Activated T-helper 1 cell treated with anti-CD3 and anti-CD28 coated beads, Interleukin-12 subunit alpha, Interleukin-12 subunit beta, Interleukin-2, Interleukin-4 antibody, amounts not matched to agents 30 ng/mL and 10 ng/mL and 1 ng/mL, durations not matched to agents 14 hours and 24 hours and 36 hours (primary cell): ENCODE data around the gene CLIC4. TPM values are rescaled to one million over a fixed set of nuclear protein-coding genes. Genes with fewer than 3 reads are reported as not detected.
"Not testable (repeated sequence)": the region's sequence is repeated elsewhere in the genome, so short reads cannot be mapped to it uniquely, and the experiment has no call there.

Experiments
- DNase-seq: peaks from one replicate; pipeline ENCODE4 v3.0.0; 2021; ENCODE audit warnings: low spot score
- H3K27ac Mint-ChIP-seq: one replicate; pipeline ENCODE4 v1.8.0; 2021; ENCODE audit warnings: mild to moderate bottlenecking, mixed read lengths
- H3K27me3 Mint-ChIP-seq: one replicate; pipeline ENCODE4 v1.8.0; 2022; ENCODE audit warnings: mild to moderate bottlenecking, moderate library complexity, mixed read lengths; ENCODE audit not compliant: insufficient read depth
- H3K36me3 Mint-ChIP-seq: one replicate; pipeline ENCODE4 v1.8.0; 2021; ENCODE audit warnings: low read depth, mixed read lengths
- H3K4me1 Mint-ChIP-seq: one replicate; pipeline ENCODE4 v1.8.0; 2021; ENCODE audit warnings: low read depth, mixed read lengths
- H3K4me3 Mint-ChIP-seq: one replicate; pipeline ENCODE4 v1.8.0; 2021; ENCODE audit warnings: mild to moderate bottlenecking, moderate library complexity, mixed read lengths
- H3K9me3 Mint-ChIP-seq: one replicate; pipeline ENCODE4 v1.8.0; 2021; ENCODE audit warnings: mixed read lengths
- intact Hi-C: fragments of 100-400 bp; cut with micrococcal nuclease; formaldehyde crosslinking; loops from one replicate; pipeline ENCODE4 v1.15.1; 2024
- total RNA-seq: library from RNA; stranded (reverse); gene quantifications from 2 replicates; pipeline ENCODE4 v1.2.3, GENCODE V29; 2022

Gene CLIC4
- total RNA-seq, 1 donor from 2014 or later: 16.8 TPM

DNA sequence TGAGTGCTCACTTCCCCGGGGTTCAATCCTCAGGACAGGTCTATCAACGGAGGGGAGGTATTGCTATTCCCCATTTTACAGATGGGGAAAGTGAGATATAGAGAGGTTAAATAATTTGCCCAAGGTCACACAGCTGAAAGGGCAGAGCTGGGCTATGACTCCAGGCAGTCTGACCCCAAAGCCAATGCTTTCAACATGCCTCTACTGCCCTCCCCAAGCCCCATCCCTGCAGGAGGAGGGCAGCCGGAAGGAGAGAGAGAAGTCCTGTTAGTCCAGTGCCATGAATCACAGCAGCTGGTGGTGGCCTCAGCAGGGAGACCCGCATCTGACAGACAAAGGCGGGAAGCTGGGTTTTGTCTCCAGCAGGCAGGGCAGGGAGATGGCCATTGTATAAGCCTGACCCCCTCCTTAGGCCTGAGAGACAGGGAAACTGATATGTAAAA lies 20.0 kb upstream of the CLIC4 start:
- no peak overlapping the region for H3K4me3 Mint-ChIP-seq
- H3K9me3 Mint-ChIP-seq: no peaks in the 10 kb centered on the region
- no peaks in the 10 kb centered on the region for H3K36me3 Mint-ChIP-seq
- H3K4me1 Mint-ChIP-seq: peaks cover 18% of the 10 kb centered on the region
- H3K27me3 Mint-ChIP-seq: peaks cover 2% of the 10 kb centered on the region
- intact Hi-C loops: no loop called here
- DNase-seq: no peak
- H3K27ac Mint-ChIP-seq: no peak overlapping the region

DNA sequence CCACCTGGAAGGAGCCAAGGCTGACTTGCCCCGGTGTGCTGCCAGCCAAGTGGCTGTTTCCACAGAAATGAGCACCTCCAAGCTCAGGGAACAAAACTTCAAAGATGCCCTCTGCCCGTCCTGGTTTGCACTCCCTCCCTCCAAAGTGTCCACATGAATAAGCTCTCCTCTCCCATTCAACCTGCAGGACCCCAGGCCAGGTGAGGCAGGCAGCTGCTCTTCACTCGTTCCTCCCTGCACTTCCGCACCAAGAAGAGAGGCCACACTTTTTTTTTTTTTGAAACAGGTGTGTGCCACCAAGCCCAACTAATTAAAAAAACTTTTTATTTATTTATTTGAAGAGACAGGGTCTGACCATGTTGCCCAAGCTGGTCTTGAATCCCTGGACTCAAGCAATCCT lies 18.5 kb upstream of the CLIC4 start:
- Mint-ChIP-seq H3K27ac (no peak overlapping the region), H3K27me3 (peaks cover 2% of the 10 kb centered on the region), H3K4me3 (no peak overlapping the region), H3K9me3 (no peaks in the 10 kb centered on the region), H3K4me1 (peaks cover 18% of the 10 kb centered on the region), H3K36me3 (no peaks in the 10 kb centered on the region)
- intact Hi-C loops: no loop called here
- no peak for DNase-seq

DNA sequence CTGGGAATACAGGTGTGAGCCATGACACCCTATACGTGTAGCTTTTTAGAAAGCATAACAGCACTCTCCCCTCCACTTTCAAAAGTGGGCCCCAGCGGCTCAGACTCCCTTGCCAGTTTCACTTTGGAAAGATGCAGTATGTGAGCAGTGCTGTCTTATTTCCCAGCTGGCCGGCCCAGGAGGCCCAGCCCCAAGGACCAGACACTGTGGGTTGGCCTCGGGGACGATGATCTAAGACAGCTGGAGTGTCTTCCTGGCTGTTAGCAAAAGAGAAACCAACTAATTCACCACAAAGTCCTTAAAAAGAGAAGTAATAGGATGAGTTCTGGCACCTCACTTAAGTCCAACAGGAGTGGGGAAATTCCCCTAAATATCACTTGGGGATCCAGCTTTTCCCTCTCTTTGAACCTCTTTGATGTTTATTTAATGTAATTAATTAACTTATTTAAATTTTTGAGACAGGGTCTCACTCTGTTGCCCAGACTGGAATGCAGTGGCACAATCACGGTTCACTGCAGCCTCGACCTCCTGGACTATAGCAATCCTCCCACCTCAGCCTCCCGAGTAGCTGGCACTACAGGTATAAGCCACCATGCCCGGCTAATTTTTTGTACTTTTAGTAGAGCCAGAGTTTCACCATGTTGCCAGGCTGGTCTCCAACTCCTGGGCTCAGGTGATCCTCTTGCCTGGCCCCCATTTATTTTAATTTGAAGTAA lies 17.6 kb upstream of the CLIC4 start:
- Mint-ChIP-seq H3K4me3 (no peak overlapping the region), H3K9me3 (no peaks in the 10 kb centered on the region), H3K27me3 (peaks cover 2% of the 10 kb centered on the region), H3K27ac (no peak overlapping the region), H3K36me3 (no peaks in the 10 kb centered on the region), H3K4me1 (peaks cover 10% of the 10 kb centered on the region)
- intact Hi-C loops: no loop called here
- DNase-seq: no peak

DNA sequence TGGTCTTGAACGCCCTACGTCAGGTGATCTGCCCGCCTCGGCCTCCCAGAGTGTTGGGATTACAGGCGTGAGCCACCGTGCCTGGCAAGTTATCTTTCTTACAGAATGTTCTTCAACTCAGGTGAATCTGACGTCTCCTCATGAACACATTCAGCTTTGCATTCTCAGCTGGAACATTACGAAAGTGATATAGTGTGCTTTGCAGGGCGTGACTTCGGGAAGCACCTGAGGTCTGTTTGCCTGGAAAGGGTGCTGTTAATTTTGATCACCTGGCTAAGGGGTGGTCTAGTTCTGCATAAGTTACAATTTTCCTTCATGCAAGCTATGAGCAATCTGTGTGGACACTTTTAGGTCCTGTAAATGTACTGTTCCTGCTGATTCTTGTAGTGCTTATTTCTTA lies 16.3 kb upstream of the CLIC4 start:
- no peak for DNase-seq
- Mint-ChIP-seq H3K9me3 (no peaks in the 10 kb centered on the region), H3K4me3 (no peak overlapping the region), H3K4me1 (peaks cover 9% of the 10 kb centered on the region), H3K36me3 (no peaks in the 10 kb centered on the region), H3K27me3 (peaks cover 2% of the 10 kb centered on the region), H3K27ac (no peak overlapping the region)
- intact Hi-C loops: no loop called here

DNA sequence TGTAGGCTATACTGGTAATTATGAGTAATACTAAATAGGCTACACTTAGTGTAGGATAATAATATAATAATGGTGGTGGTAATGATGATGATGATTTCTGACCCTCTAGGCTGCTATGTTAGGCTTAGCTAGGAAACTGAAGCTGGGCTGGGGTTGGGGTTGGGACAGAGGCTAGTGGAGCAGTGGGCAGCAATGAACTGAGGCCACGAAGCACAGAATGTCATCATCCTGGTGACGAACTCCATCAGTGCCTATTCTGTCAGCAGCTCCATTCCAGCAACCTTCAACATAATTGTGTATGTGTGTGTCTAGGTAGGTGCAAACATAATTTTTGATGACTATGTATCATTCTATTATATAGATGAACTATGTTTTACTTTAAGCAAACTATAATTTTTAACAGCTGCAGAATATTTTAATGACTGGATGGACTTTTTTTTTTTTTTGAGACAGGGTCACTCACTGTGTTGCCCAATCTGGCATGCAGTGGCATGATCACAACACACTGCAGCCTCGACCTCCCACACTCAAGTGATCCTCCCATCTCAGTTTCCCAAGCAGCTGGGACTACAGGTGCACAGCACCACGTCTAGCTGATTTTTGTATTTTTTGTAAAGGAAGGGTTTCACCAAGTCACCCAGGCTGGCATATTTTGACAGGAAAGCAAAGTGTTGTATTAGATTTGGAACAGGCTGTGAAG lies 12.9 kb upstream of the CLIC4 start:
- intact Hi-C loops: no loop called here
- Mint-ChIP-seq H3K27me3 (no peaks in the 10 kb centered on the region), H3K27ac (no peak overlapping the region)

DNA sequence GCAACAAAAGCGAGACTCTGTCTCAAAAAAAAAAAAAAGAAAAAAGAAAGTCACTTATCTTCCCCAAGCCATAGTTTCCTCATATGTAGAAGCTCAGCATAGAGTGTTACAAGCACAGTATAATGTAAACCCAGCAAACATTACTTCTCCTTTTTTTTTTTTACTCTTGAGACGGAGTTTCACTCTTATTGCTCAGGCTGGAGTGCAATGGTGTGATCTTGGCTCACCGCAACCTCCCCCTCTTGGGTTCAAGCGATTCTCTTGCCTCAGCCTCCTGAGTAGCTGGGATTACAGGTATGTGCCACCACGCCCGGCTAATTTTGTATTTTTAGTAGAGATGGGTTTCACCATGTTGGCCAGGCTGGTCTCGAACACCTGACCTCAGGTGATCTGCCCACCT lies 11.9 kb upstream of the CLIC4 start:
- not testable (repeated sequence) for H3K36me3 Mint-ChIP-seq

More for the DNA sequence above, 12.9 kb upstream of the CLIC4 start:
- H3K4me3 Mint-ChIP-seq: no peak overlapping the region
- no peak for DNase-seq
- H3K4me1 Mint-ChIP-seq: peaks cover 15% of the 10 kb centered on the region
- H3K9me3 Mint-ChIP-seq: no peaks in the 10 kb centered on the region
- no peaks in the 10 kb centered on the region for H3K36me3 Mint-ChIP-seq

DNA sequence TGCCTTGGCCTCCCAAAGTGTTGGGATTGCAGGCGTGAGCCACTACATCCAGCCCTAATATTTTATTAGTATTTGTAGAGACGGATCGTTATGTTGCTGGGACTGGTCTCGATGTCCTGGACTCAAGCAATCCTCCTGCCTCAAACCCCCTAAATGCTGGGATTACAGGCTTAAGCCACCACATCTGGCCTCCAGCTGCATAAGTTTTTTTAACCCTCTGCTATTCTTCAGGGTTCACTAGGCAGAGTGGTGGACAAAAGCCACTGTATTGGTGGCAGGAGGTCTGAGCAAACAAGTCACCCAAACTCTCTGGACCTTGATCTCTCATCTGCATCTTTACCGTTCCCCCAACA lies 10.1 kb upstream of the CLIC4 start:
- no peaks in the 10 kb centered on the region for H3K27me3 Mint-ChIP-seq
- no peak overlapping the region for H3K4me3 Mint-ChIP-seq
- no peak overlapping the region for H3K27ac Mint-ChIP-seq
- no peak for DNase-seq
- H3K36me3 Mint-ChIP-seq: no peaks in the 10 kb centered on the region
- intact Hi-C loops: no loop called here
- peaks cover 9% of the 10 kb centered on the region for H3K4me1 Mint-ChIP-seq
- H3K9me3 Mint-ChIP-seq: no peaks in the 10 kb centered on the region

More for the DNA sequence above, 11.9 kb upstream of the CLIC4 start:
- H3K9me3 Mint-ChIP-seq, H3K4me1 Mint-ChIP-seq, H3K27ac Mint-ChIP-seq, DNase-seq, H3K27me3 Mint-ChIP-seq, intact Hi-C loops, H3K4me3 Mint-ChIP-seq: not testable (repeated sequence)

DNA sequence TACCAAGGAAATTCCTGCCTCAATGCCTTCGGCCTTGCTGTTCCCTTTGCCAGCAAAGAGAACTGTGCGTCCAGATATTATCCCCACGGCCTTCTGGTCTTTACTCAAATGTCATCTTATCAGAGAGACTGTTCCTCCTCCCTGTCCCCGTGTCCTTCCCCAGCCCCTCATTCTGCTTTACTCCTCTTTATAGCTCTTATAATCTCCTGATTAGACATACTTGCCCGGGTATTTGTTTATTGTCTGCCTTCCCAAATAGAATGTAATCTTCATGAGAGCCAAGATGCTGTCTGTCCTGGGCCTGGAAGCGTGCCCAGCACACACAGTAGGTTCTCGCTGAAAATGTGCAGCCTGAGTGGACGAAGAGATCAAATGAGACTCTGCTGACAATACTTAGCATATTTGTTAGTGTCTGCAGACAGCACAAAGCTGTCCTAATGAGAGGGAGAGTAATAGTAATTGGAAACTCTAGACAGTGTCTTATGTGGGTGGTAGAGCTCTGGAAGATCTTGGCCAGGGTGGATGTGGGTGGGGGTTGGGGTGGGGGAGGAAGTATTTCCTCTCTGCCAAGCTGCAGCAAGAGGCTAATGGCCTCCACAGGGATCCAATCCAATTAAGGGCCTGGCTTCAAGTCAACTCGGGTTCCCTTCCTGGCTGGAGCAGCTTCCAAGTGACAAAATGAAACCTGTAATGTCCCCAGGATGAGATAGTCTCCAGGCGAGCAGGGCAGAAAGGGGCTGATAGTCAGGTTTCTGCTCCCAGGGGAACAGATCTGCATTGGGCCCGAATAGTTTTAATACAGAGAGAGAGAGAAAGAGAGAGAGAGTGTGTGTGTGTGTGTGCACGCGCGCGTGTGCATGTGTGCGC lies 9.5 kb upstream of the CLIC4 start:
- Mint-ChIP-seq H3K9me3 (no peaks in the 10 kb centered on the region), H3K4me1 (peaks cover 9% of the 10 kb centered on the region), H3K27ac (peak overlapping the region; percentile 57), H3K36me3 (no peaks in the 10 kb centered on the region), H3K4me3 (no peak overlapping the region), H3K27me3 (no peaks in the 10 kb centered on the region)
- no peak for DNase-seq
- intact Hi-C loops: no loop called here

DNA sequence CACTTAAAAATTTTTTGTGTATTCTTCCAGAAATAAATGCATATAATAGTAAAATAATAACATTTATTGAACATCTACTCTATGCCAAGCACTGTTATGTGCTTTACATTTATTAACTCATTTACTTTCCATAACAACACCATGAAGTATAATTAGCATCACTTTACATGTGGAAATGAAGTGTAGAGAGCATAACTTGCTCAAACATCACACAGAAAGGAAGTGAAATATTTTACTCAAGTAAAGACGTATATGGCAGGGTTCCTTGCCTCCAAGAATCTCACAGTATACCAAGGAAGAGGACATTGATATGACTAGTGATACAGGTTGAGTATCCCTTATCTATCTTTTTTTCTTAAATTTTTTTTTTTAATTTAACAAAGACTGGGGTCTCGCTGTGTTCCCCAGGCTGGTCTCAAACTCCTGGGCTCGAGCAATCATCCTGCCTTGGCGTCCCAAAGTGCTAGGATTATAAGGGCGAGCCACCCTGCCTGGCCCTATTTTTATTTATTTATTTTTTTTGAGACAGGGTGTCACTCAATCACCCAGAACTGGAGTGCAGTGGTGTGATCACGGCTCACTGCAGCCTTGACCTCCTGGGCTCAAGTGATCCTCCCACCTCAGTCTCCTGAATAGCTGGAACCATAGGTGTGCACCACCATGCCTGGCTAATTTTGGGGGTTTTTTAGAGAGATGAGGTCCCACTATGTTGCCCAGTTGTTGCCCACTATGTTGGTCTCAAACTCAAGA lies 7.7 kb upstream of the CLIC4 start:
- intact Hi-C loops: no loop called here
- Mint-ChIP-seq H3K27ac (no peak overlapping the region), H3K4me1 (peaks cover 18% of the 10 kb centered on the region), H3K9me3 (no peaks in the 10 kb centered on the region), H3K4me3 (no peak overlapping the region), H3K36me3 (no peaks in the 10 kb centered on the region), H3K27me3 (peaks cover 2% of the 10 kb centered on the region)
- DNase-seq: no peak

DNA sequence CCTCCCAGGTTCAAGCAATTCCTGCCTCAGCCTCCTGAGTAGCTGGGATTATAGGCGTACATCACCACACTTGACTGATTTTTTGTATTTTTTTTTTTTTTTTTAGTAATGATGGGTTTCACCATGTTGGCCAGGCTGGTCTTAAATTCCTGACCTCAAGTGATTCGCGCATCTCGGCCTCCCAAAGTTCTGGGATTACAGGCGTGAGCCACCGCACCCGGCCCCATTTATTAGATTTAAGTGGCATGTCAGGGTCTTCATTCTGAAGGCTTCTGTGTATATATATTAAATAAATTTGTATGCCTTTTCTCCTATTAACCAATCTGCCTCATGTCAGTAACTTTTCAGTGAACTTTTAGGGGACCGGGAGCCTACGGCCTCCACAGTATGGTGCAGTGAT lies 6.0 kb upstream of the CLIC4 start:
- no peak for DNase-seq
- H3K27me3 Mint-ChIP-seq: peaks cover 2% of the 10 kb centered on the region
- H3K4me1 Mint-ChIP-seq: peaks cover 34% of the 10 kb centered on the region
- no peak overlapping the region for H3K27ac Mint-ChIP-seq
- no peaks in the 10 kb centered on the region for H3K36me3 Mint-ChIP-seq
- intact Hi-C loops: no loop called here
- H3K4me3 Mint-ChIP-seq: no peak overlapping the region
- no peaks in the 10 kb centered on the region for H3K9me3 Mint-ChIP-seq

DNA sequence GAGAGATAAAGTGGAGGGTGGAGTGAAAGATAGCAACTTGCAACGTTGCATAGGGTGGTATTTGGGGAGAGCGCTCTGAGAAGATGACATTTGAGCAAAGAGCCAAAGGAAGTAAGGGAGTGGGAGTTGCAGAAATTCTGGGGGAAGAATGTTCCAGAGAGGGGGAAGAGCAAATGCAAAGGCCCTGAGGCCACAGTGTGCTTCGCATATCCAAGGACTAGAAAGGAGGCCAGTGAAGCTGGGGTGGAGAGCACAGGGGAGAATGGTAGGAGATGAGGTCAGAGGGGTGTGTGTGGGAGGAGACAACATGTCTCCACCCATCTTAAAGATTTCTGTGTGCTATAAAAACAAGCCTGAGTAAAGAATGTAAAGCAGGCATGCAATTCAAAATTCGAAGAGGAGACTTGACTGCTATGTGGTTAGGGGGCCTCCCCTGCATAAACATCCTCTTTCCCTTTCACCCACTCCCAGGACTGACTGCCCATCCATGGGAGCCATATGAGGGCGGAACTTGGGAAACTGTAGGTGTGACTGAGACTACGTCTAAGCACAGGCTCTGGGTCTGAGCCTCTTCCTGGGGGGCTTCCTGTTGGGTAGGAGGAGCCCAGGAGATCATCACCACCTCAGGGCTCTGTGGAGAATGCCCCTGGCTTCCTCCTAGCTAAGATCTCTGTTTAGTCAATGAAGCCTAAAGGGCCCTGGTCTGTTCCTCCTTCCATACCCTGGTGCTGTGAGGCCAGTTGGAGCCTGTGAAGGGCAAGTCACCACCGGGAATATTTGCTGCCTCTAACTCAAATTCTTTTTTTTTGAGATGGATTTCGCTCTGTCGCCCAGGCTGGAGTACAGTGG lies 2.9 kb upstream of the CLIC4 start:
- H3K36me3 Mint-ChIP-seq: peaks cover 4% of the 10 kb centered on the region
- H3K27me3 Mint-ChIP-seq: peaks cover 2% of the 10 kb centered on the region
- DNase-seq: no peak
- intact Hi-C loops: loop anchor here (2.0 to 10.0 kb wide), 3 partner anchors 20 to 558 kb away; partner anchors contain the start of genes IFNLR1, NIPAL3 and STPG1
- peaks cover 37% of the 10 kb centered on the region for H3K4me1 Mint-ChIP-seq
- H3K27ac Mint-ChIP-seq: peak overlapping the region; percentile 21
- H3K4me3 Mint-ChIP-seq: no peak overlapping the region
- H3K9me3 Mint-ChIP-seq: no peaks in the 10 kb centered on the region
